Upper lobe of left lung (tissue), 4 donors: ENCODE data around the gene TP63.

Experiments used
- CTCF ChIP-seq, 6 experiments: fragments of 450-650 bp in 4 of 6; fragments of 200-600 bp in 2 of 6; sonication (generic) in 2 of 6; IDR thresholded peaks; one replicate each; pipeline ENCODE4 v1.5.1; 2016 to 2019; ENCODE audit warnings: antibody characterized with exemption in 6 of 6
- EP300 ChIP-seq, 4 donors: sonication (generic); formaldehyde crosslinking; IDR thresholded peaks; one replicate each; pipeline ENCODE4 v1.5.1; 2017; ENCODE audit warnings: antibody characterized with exemption in 4 of 4, control low read depth in 2 of 4
- POLR2A ChIP-seq, 4 donors: fragments of 450-650 bp; IDR thresholded peaks; one replicate each; pipeline ENCODE4 v1.5.1; 2016 to 2017; ENCODE audit warnings: antibody characterized with exemption in 4 of 4, mild to moderate bottlenecking in 2 of 4
- POLR2AphosphoS5 ChIP-seq, 2 donors: sonication (generic); formaldehyde crosslinking; IDR thresholded peaks; one replicate each; pipeline ENCODE4 v1.5.1; 2017; ENCODE audit warnings: antibody characterized with exemption in 2 of 2

- TF ChIP-seq CTCF (IDR thresholded peaks at IDR 0.05) (no peak), EP300 (IDR thresholded peaks at IDR 0.05) (no peak), POLR2A (IDR thresholded peaks at IDR 0.05) (no peak), POLR2AphosphoS5 (IDR thresholded peaks at IDR 0.05) (no peak)
Observed at GRCh38 chr3:189914799-189915198, 283.6 kb downstream of the TP63 start.
